ENCODE results near the gene MBLAC2.
A peak's percentile ranks its signal among the peaks of the same experiment; 100 is the strongest.

MBLAC2 gene

DNA sequence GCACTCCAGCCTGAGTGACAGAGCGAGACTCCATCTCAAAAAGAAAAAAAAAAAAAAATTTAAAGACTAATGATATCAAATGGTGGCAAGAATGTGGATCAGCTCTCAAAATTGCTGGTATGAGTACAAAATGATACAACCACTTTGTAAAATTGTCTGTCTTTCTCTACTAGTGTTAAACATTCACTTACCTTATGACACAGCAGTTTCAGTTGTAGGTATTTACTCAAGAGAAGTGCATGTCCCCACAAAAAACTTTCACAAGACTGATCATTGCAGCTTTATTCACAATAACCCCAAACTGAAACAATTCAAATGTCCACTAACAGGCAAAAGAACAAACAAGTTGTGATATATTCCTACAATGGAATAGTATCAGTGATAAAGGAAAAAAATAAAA lies 50.3 kb downstream of the MBLAC2 start:
- no peak for DNase-seq (ENCODE audit: extremely low read depth, insufficient read length)
- no peak for TF ChIP-seq CTCF (IDR thresholded peaks at IDR 0.05; ENCODE audit: insufficient read depth, low read length, poor library complexity, severe bottlenecking)
- Histone ChIP-seq H3K4me3 (replicated peaks; ENCODE audit: low read depth, low read length) (no peak overlapping the region), H3K27me3 (replicated peaks; ENCODE audit: control insufficient read depth, insufficient read depth, low read length) (no peaks in the 10 kb centered on the region), H3K36me3 (ENCODE audit: control insufficient read depth, insufficient read depth, low read length) (no peaks in the 10 kb centered on the region)

DNA sequence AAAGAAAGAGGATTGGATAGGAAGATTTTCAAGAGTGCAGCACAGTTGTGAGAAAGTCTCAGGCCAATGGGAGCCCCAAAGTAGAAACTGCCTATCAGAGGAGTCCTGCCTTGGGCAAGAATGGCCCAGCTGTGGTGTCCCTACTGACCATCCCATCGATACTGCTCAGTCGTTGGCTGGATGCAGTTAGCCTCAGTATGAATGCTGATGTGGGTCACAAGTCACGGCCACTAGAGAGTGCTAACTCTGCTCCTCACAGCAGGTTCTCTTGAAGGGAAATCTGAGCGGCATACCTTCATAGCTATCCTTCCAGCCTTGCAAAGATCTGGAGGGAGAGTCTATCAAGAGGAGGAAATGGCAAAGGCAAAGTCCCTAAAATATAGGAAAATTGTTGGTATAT lies 53.4 kb downstream of the MBLAC2 start:
- DNase-seq (ENCODE audit: extremely low read depth, insufficient read length), result no peak
- TF ChIP-seq CTCF (IDR thresholded peaks at IDR 0.05; ENCODE audit: insufficient read depth, low read length, poor library complexity, severe bottlenecking), result peak; percentile 27
- H3K36me3 ChIP-seq (ENCODE audit: control insufficient read depth, insufficient read depth, low read length), result no peaks in the 10 kb centered on the region
- no peak overlapping the region for H3K4me3 ChIP-seq (replicated peaks; ENCODE audit: low read depth, low read length)
- no peaks in the 10 kb centered on the region for H3K27me3 ChIP-seq (replicated peaks; ENCODE audit: control insufficient read depth, insufficient read depth, low read length)

- no peak overlapping the region for H3K4me3 ChIP-seq (replicated peaks; ENCODE audit: low read depth, low read length)
Observed at GRCh38 chr5:90418214-90418613, 56.4 kb downstream of the MBLAC2 start.

GRCh38 chr5:90410178-90410762 lies 64.3 kb downstream of the MBLAC2 start:
- Histone ChIP-seq H3K4me3 (replicated peaks; ENCODE audit: low read depth, low read length) (peak overlapping the region; percentile 91), H3K36me3 (ENCODE audit: control insufficient read depth, insufficient read depth, low read length) (no peaks in the 10 kb centered on the region), H3K27me3 (replicated peaks; ENCODE audit: control insufficient read depth, insufficient read depth, low read length) (no peaks in the 10 kb centered on the region)
- no peak for TF ChIP-seq CTCF (IDR thresholded peaks at IDR 0.05; ENCODE audit: insufficient read depth, low read length, poor library complexity, severe bottlenecking)
- peak; percentile 5 for DNase-seq (ENCODE audit: extremely low read depth, insufficient read length)

More at GRCh38 chr5:90418214-90418613, 56.4 kb downstream of the MBLAC2 start:
- no peaks in the 10 kb centered on the region for H3K36me3 ChIP-seq (ENCODE audit: control insufficient read depth, insufficient read depth, low read length)
- no peak for DNase-seq (ENCODE audit: extremely low read depth, insufficient read length)
- no peak for TF ChIP-seq CTCF (IDR thresholded peaks at IDR 0.05; ENCODE audit: insufficient read depth, low read length, poor library complexity, severe bottlenecking)
- no peaks in the 10 kb centered on the region for H3K27me3 ChIP-seq (replicated peaks; ENCODE audit: control insufficient read depth, insufficient read depth, low read length)

GRCh38 chr5:90409318-90410177 lies 65.0 kb downstream of the MBLAC2 start, which contains the start of gene CETN3:
CETN3 (minus strand) TSS chr5:90409756; CDS start chr5:90409661, 95 bp downstream.
- Histone ChIP-seq H3K27me3 (replicated peaks; ENCODE audit: control insufficient read depth, insufficient read depth, low read length) (no peaks in the 10 kb centered on the region), H3K36me3 (ENCODE audit: control insufficient read depth, insufficient read depth, low read length) (no peaks in the 10 kb centered on the region), H3K4me3 (replicated peaks; ENCODE audit: low read depth, low read length) (peak within 1 kb of the TSS; percentile 100)
- TF ChIP-seq CTCF (IDR thresholded peaks at IDR 0.05; ENCODE audit: insufficient read depth, low read length, poor library complexity, severe bottlenecking), result no peak
- DNase-seq (ENCODE audit: extremely low read depth, insufficient read length), result peak; percentile 89
